Endothelial cell (in vitro differentiated cells): ENCODE results near the gene POU2F1. TPM values are rescaled to one million over a fixed set of nuclear protein-coding genes. Genes with fewer than 3 reads are reported as not detected.

Experiments used
- DNase-seq: peaks from one replicate; pipeline ENCODE4 v3.0.0; 2021; ENCODE audit warnings: low spot score
- H3K27ac Mint-ChIP-seq: one replicate; pipeline ENCODE4 v1.8.0; 2021; ENCODE audit warnings: mixed read lengths, inconsistent platforms; ENCODE audit not compliant: unreplicated experiment
- H3K27me3 Mint-ChIP-seq: one replicate; pipeline ENCODE4 v1.8.0; 2021; ENCODE audit warnings: mild to moderate bottlenecking, moderate library complexity, mixed read lengths, inconsistent platforms; ENCODE audit not compliant: unreplicated experiment
- H3K36me3 Mint-ChIP-seq: one replicate; pipeline ENCODE4 v1.8.0; 2021; ENCODE audit warnings: mild to moderate bottlenecking, low read depth, mixed read lengths, inconsistent platforms; ENCODE audit not compliant: unreplicated experiment
- H3K4me1 Mint-ChIP-seq: one replicate; pipeline ENCODE4 v1.8.0; 2021; ENCODE audit warnings: mild to moderate bottlenecking, mixed read lengths, inconsistent platforms; ENCODE audit not compliant: unreplicated experiment
- H3K4me3 Mint-ChIP-seq: one replicate; pipeline ENCODE4 v1.8.0; 2021; ENCODE audit warnings: mild to moderate bottlenecking, mixed read lengths, inconsistent platforms; ENCODE audit not compliant: unreplicated experiment
- H3K9me3 Mint-ChIP-seq: one replicate; pipeline ENCODE4 v1.8.0; 2021; ENCODE audit warnings: mixed read lengths, inconsistent platforms; ENCODE audit not compliant: unreplicated experiment
- total RNA-seq: library from RNA; stranded (reverse); fragmentation: NEBNext Ultra II Directional; extraction: Animal tissue kit (Norgen Biotek cat#: 25700); gene quantifications from one replicate; pipeline ENCODE4 v1.2.1, GENCODE V29; 2021; ENCODE audit not compliant: unreplicated experiment
- TF ChIP-seq, protein P1 (sequence below): fragments of 200-600 bp; sonication (generic); IDR thresholded peaks from one replicate; pipeline ENCODE4 v1.5.0; 2021; ENCODE audit warnings: antibody characterized with exemption; ENCODE audit not compliant: unreplicated experiment

POU2F1 gene
- total RNA-seq, 1 donor from 2014 or later = 24.5 TPM

DNA sequence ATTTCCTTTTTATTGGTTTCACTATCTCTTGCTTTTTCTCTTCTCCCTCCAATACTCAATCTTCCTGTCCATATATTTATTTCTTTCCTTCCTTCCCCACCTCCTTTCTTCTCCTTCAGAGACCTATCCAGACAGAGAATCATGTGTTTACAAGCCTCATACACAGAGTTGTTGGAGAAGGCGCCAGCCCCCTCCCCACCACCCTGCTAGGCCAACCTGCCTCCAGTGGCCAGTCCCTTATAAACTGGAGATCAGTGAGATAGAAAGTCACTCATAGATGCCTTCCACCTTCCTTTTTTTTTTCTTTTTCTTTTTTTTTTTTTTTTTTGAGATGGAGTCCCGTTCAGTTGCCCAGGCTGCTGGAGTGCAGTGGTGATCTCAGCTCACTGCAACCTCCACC, 244.3 kb downstream of the POU2F1 start:
- H3K27ac Mint-ChIP-seq = no peak overlapping the region
- H3K4me1 Mint-ChIP-seq = no peaks in the 10 kb centered on the region
- H3K27me3 Mint-ChIP-seq = peaks cover 2% of the 10 kb centered on the region
- TF ChIP-seq, protein P1, sequence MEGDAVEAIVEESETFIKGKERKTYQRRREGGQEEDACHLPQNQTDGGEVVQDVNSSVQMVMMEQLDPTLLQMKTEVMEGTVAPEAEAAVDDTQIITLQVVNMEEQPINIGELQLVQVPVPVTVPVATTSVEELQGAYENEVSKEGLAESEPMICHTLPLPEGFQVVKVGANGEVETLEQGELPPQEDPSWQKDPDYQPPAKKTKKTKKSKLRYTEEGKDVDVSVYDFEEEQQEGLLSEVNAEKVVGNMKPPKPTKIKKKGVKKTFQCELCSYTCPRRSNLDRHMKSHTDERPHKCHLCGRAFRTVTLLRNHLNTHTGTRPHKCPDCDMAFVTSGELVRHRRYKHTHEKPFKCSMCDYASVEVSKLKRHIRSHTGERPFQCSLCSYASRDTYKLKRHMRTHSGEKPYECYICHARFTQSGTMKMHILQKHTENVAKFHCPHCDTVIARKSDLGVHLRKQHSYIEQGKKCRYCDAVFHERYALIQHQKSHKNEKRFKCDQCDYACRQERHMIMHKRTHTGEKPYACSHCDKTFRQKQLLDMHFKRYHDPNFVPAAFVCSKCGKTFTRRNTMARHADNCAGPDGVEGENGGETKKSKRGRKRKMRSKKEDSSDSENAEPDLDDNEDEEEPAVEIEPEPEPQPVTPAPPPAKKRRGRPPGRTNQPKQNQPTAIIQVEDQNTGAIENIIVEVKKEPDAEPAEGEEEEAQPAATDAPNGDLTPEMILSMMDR = no peak
- DNase-seq = no peak
- H3K4me3 Mint-ChIP-seq = no peak overlapping the region
- no peaks in the 10 kb centered on the region for H3K9me3 Mint-ChIP-seq
- H3K36me3 Mint-ChIP-seq = no peaks in the 10 kb centered on the region

DNA sequence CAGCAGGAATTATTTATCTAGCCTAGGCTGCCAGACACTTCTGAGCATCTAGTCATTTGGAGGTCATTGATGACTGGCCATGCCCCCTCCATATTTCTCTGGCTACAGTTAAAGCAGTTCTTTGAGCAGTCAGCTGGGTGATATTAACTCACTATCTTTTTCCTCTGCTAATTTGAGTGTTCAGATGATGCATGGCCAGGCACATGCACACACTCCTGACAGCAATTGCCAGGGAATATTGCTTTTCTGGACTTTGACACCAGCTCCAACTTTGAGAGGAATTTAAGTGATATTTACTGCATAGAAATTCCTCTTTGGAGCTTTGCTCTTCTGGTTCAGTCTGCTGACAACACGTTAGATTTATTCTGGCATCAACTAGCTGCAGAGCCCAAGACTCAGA, 245.1 kb downstream of the POU2F1 start:
- Mint-ChIP-seq H3K4me1 (no peaks in the 10 kb centered on the region), H3K36me3 (no peaks in the 10 kb centered on the region), H3K9me3 (no peaks in the 10 kb centered on the region), H3K27ac (no peak overlapping the region), H3K27me3 (peaks cover 2% of the 10 kb centered on the region), H3K4me3 (no peak overlapping the region)
- TF ChIP-seq, protein P1 = no peak
- DNase-seq = no peak

DNA sequence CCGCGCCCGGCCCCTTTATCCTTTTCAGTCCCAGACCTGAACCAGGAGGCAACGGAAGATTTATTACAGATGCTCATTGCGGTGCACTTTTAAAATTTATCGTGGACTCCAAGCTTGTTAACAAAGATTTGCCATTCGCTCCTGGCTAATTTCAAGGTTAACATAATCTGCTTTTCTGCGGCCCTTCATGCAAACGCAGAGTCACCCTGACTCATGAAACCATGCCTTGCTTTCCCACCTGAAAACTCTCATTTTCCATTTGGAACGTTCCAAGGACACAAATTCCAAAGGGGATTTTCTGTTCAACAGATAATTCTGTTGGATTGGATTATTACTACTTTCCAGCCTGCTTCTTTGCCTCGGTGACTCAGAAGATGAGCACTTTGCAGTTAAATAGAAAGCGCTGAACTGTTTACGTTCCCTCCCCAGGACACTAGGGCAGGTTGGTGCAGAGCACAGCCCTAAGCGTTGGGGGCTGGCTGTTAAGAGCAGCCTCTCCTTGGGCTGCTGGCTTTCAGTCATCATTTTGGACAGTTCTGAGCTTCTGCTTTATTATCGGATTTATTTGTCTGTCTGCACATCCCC, 246.5 kb downstream of the POU2F1 start:
- Mint-ChIP-seq H3K27ac (no peak overlapping the region), H3K4me1 (no peaks in the 10 kb centered on the region), H3K36me3 (no peaks in the 10 kb centered on the region), H3K9me3 (no peaks in the 10 kb centered on the region), H3K27me3 (peaks cover 2% of the 10 kb centered on the region), H3K4me3 (no peak overlapping the region)
- DNase-seq = no peak
- TF ChIP-seq, protein P1 = no peak

DNA sequence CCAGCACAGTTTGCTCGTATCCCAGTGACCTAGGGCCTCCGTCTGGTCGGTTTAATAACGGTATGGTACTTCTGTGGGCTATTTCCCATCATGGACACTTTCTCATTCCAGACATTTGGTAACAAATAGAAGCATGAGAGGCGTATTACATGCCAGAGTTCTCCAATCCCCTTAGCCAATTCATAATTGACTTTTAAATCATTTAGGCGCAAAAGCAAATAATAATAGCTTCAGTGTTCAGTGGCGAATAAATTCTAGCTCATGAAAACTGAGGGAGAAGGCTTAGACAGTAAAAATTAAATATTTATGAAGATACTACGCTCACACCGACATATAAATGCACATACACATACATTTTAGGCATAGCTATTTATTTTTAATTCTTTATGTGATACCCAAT, 247.1 kb downstream of the POU2F1 start:
- Mint-ChIP-seq H3K27ac (no peak overlapping the region), H3K4me3 (no peak overlapping the region), H3K4me1 (no peaks in the 10 kb centered on the region)

DNA sequence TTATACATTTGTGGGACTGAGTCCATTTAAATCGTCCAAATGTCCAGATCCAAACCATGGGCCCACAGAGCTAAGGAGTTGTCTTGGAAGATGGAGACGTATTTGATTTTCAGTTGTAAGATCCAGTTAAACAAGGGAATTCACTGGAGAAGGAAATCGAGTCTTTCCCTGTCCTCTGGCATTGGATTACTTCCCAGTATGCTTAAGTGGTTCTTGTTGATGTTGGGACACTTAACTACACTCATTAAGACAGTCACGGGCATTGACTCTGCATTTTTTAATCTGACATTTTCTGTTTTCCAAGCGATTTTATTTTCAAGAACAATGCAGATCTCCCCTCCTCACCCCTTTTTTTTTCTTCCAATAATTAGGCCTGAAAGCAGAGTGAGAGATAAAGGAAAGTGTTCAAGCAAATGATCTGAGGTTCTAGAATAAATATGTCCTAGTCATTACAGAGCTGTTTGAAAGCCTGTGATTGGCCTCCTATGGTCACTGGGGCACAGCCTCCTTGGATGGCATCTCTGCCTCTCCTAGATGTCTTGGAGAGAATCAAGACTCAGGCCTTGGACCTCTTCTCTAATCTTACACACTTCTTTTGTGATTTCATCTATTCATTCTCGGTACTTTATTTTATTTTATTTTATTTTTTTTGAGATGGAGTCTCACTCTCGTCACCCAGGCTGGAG, 248.7 kb downstream of the POU2F1 start:
- DNase-seq = no peak
- no peak overlapping the region for H3K27ac Mint-ChIP-seq
- H3K4me1 Mint-ChIP-seq = no peaks in the 10 kb centered on the region
- no peak overlapping the region for H3K4me3 Mint-ChIP-seq
- TF ChIP-seq, protein P1 = no peak
- H3K9me3 Mint-ChIP-seq = no peaks in the 10 kb centered on the region
- peaks cover 2% of the 10 kb centered on the region for H3K27me3 Mint-ChIP-seq
- no peaks in the 10 kb centered on the region for H3K36me3 Mint-ChIP-seq

More for the DNA sequence above, 247.1 kb downstream of the POU2F1 start:
- Mint-ChIP-seq H3K27me3 (peaks cover 2% of the 10 kb centered on the region), H3K9me3 (no peaks in the 10 kb centered on the region), H3K36me3 (no peaks in the 10 kb centered on the region)
- TF ChIP-seq, protein P1 = no peak
- no peak for DNase-seq
